Measurements from ENCODE around the gene MARVELD2.
"Not testable (repeated sequence)": the region's sequence is repeated elsewhere in the genome, so short reads cannot be mapped to it uniquely, and the experiment has no call there.

MARVELD2 gene

GRCh38 chr5:69451941-69452647 lies 37.2 kb downstream of the MARVELD2 start:
- no peak for DNase-seq (ENCODE audit: low spot score)
- Histone ChIP-seq H3K4me3 (no peak overlapping the region), H3K27ac (no peak overlapping the region)
- TF ChIP-seq CTCF (IDR thresholded peaks at IDR 0.05): no peak

GRCh38 chr5:69453487-69453886 lies 38.6 kb downstream of the MARVELD2 start:
- H3K27ac ChIP-seq; H3K4me3 ChIP-seq; DNase-seq (ENCODE audit: low spot score): not testable (repeated sequence)

GRCh38 chr5:69454460-69455249 lies 39.7 kb downstream of the MARVELD2 start:
- DNase-seq (ENCODE audit: low spot score): no peak
- TF ChIP-seq CTCF (IDR thresholded peaks at IDR 0.05): no peak
- Histone ChIP-seq H3K27ac (no peak overlapping the region), H3K4me3 (no peak overlapping the region)

- DNase-seq (ENCODE audit: low spot score); H3K4me3 ChIP-seq; H3K27ac ChIP-seq: not testable (repeated sequence)
These were observed 40.6 kb downstream of the MARVELD2 start for GRCh38 chr5:69455428-69455988.

- TF ChIP-seq CTCF (IDR thresholded peaks at IDR 0.05): no peak
- no peak for DNase-seq (ENCODE audit: low spot score)
- H3K4me3 ChIP-seq: no peak overlapping the region
- H3K27ac ChIP-seq: no peak overlapping the region
These were observed 47.3 kb downstream of the MARVELD2 start for GRCh38 chr5:69462170-69462569.

GRCh38 chr5:69466375-69466774 lies 51.5 kb downstream of the MARVELD2 start:
- not testable (repeated sequence) for DNase-seq (ENCODE audit: low spot score); H3K27ac ChIP-seq; H3K4me3 ChIP-seq

GRCh38 chr5:69467442-69468225 lies 52.7 kb downstream of the MARVELD2 start:
- H3K27ac ChIP-seq: no peak overlapping the region
- no peak for TF ChIP-seq CTCF (IDR thresholded peaks at IDR 0.05)
- H3K4me3 ChIP-seq: no peak overlapping the region
- DNase-seq (ENCODE audit: low spot score): no peak

GRCh38 chr5:69468631-69469030 lies 53.7 kb downstream of the MARVELD2 start:
- TF ChIP-seq CTCF (IDR thresholded peaks at IDR 0.05): no peak
- DNase-seq (ENCODE audit: low spot score): no peak
- H3K27ac ChIP-seq: no peak overlapping the region
- H3K4me3 ChIP-seq: no peak overlapping the region

GRCh38 chr5:69471516-69471915 lies 56.6 kb downstream of the MARVELD2 start:
- H3K4me3 ChIP-seq; DNase-seq (ENCODE audit: low spot score); H3K27ac ChIP-seq: not testable (repeated sequence)

GRCh38 chr5:69472535-69473143 lies 57.7 kb downstream of the MARVELD2 start:
- not testable (repeated sequence) for H3K27ac ChIP-seq; DNase-seq (ENCODE audit: low spot score); H3K4me3 ChIP-seq

All from coronary artery (tissue), 2 donors.